Lung (tissue), 12 donors: Measurements from ENCODE around the gene SHANK2. TPM values are rescaled to one million over a fixed set of nuclear protein-coding genes. Genes with fewer than 3 reads are reported as not detected.

Experiments
- ATAC-seq: fragments of 200-7000 bp; cut with Tn5 transposase; one replicate; pipeline ENCODE4 v1.9.1; 2020; ENCODE audit warnings: moderate number of reproducible peaks; ENCODE audit not compliant: insufficient read depth, low FRiP score
- DNase-seq, 3 donors: peaks; one replicate each; pipeline ENCODE4 v3.0.0-alpha.2; 2013 to 2017
- H3K27ac ChIP-seq, 2 donors: one replicate each; pipeline ENCODE4 v1.5.1; 2013; ENCODE audit warnings: mild to moderate bottlenecking in 2 of 2, moderate library complexity in 2 of 2, control low read depth in 1 of 2, inconsistent platforms in 1 of 2, low read depth in 1 of 2, low read length in 1 of 2
- H3K27me3 ChIP-seq, 3 donors: one replicate each; pipeline ENCODE4 v1.5.1; 2013; ENCODE audit warnings: low read length in 2 of 3; ENCODE audit not compliant: control insufficient read depth in 3 of 3, insufficient read depth in 3 of 3
- H3K36me3 ChIP-seq, 4 donors: one replicate each; pipeline ENCODE4 v1.5.1; 2013; ENCODE audit warnings: low read length in 4 of 4, mild to moderate bottlenecking in 1 of 4, moderate library complexity in 1 of 4; ENCODE audit not compliant: control insufficient read depth in 4 of 4, insufficient read depth in 4 of 4
- H3K4me1 ChIP-seq, 5 donors: one replicate each; pipeline ENCODE4 v1.5.1; 2013; ENCODE audit warnings: low read length in 5 of 5, mild to moderate bottlenecking in 2 of 5, moderate library complexity in 1 of 5; ENCODE audit not compliant: control insufficient read depth in 5 of 5, insufficient read depth in 5 of 5
- H3K4me3 ChIP-seq: one replicate; pipeline ENCODE4 v1.5.1; 2013; ENCODE audit warnings: mild to moderate bottlenecking, control low read depth, moderate library complexity
- H3K9ac ChIP-seq, 2 donors: one replicate each; pipeline ENCODE4 v1.5.1; 2013; ENCODE audit warnings: low read length in 2 of 2, control low read depth in 1 of 2; ENCODE audit not compliant: insufficient read depth in 1 of 2
- H3K9me3 ChIP-seq, 4 donors: one replicate each; pipeline ENCODE4 v1.5.1; 2013; ENCODE audit warnings: low read length in 3 of 4, mild to moderate bottlenecking in 1 of 4, moderate library complexity in 1 of 4; ENCODE audit not compliant: control insufficient read depth in 4 of 4, insufficient read depth in 3 of 4
- CTCF ChIP-seq: IDR thresholded peaks from 2 replicates; pipeline ENCODE4 v1.5.1; 2012; ENCODE audit warnings: mild to moderate bottlenecking; ENCODE audit errors: control extremely low read depth, extremely low read depth
- WGBS, 2 donors: extraction: QIAGEN DNeasy Blood & Tissue Kit; methylation state at CpG; one replicate each; pipeline ENCODE4 v1.1.7; 2013; 5-methylcytosine and 5-hydroxymethylcytosine counted together
- polyA plus RNA-seq, 2 donors: library from polyadenylated mRNA; stranded (reverse); fragments of 200-250 nt; gene quantifications; one replicate each; pipeline ENCODE4 v1.2.1, GENCODE V29; 2013
- total RNA-seq, 2 donors: library from RNA; depleted of rRNA in 1 of 2; stranded (reverse); fragments of >200 nt in 1 of 2; gene quantifications; one replicate each; pipeline ENCODE4 v1.2.1, GENCODE V29; 2014 to 2021
- donor health status: control.
- donor health status: control.
- donor health status: Bipolar disorder and iron deficiency.
- donor health status: healthy.
- donor health status: DM: yes; HTN: yes; CAD: no.

SHANK2 gene
- total and polyA plus RNA-seq, 4 donors = 3.0 to 55.4 (median 25.9) TPM

- WGBS, 2 donors = 91 to 92% methylated on average over 4 of the region's 4 CpGs
- no peak for TF ChIP-seq CTCF
- no peak for ATAC-seq
- H3K9ac ChIP-seq = no peak overlapping the region
- no peak overlapping the region for H3K27ac ChIP-seq
- H3K4me3 ChIP-seq = no peak overlapping the region
- no peaks in the 10 kb centered on the region for H3K4me1 ChIP-seq
- H3K9me3 ChIP-seq = peaks cover 0 to 2% (median 0%) of the 10 kb centered on the region in 4 donors
- H3K27me3 ChIP-seq = no peaks in the 10 kb centered on the region
- no peak for DNase-seq
- peaks cover 0 to 7% (median 0%) of the 10 kb centered on the region in 4 donors for H3K36me3 ChIP-seq
Observed at GRCh38 chr11:71221201-71221600, 31.2 kb downstream of the SHANK2 start.

GRCh38 chr11:71218789-71219499 lies 33.4 kb downstream of the SHANK2 start:
- WGBS, 2 donors = 89 to 90% methylated on average over 10 of the region's 10 CpGs

GRCh38 chr11:71215425-71215965 lies 36.9 kb downstream of the SHANK2 start:
- no peaks in the 10 kb centered on the region for H3K27me3 ChIP-seq
- H3K4me3 ChIP-seq = no peak overlapping the region
- H3K9me3 ChIP-seq = no peaks in the 10 kb centered on the region
- peaks cover 0 to 9% (median 0%) of the 10 kb centered on the region in 5 donors for H3K4me1 ChIP-seq
- no peak for TF ChIP-seq CTCF
- H3K9ac ChIP-seq = no peak overlapping the region
- no peak for ATAC-seq
- 92 to 93% methylated on average over 12 of the region's 12 CpGs for WGBS, 2 donors
- no peak for DNase-seq
- no peak overlapping the region for H3K27ac ChIP-seq
- H3K36me3 ChIP-seq = no peaks in the 10 kb centered on the region

More at GRCh38 chr11:71218789-71219499, 33.4 kb downstream of the SHANK2 start:
- no peak overlapping the region for H3K27ac ChIP-seq
- no peak overlapping the region for H3K9ac ChIP-seq
- DNase-seq = no peak
- H3K27me3 ChIP-seq = no peaks in the 10 kb centered on the region
- H3K36me3 ChIP-seq = peaks cover 0 to 3% (median 0%) of the 10 kb centered on the region in 4 donors
- H3K9me3 ChIP-seq = no peaks in the 10 kb centered on the region
- no peaks in the 10 kb centered on the region for H3K4me1 ChIP-seq
- H3K4me3 ChIP-seq = no peak overlapping the region
- TF ChIP-seq CTCF = no peak
- no peak for ATAC-seq
